ENCODE results near the gene POLR1A.

DNA sequence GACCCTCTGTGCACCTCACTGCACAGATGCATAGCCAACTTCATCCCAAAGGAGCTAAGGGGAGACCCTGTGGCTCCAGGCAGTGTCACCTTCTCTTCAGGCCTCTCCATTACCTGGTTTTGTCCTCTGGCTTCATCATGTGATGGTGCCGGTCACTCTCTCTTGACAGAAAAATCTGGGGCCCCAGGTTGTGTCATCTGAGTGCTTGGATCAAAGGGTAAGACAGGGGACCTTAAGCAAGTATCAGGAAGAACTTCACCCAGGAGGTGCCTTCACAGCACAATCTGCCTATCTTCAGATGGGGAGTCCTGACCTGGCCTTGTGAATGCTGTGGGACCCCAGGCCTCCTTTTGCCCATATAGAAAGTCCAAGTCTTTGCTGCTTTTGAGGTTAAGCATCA lies 104.4 kb downstream of the POLR1A start:
- no peak for TF ChIP-seq CTCF (IDR thresholded peaks at IDR 0.05; ENCODE audit: borderline replicate concordance, extremely low read depth, low read length, poor library complexity, severe bottlenecking)
- TF ChIP-seq EZH2 (IDR thresholded peaks at IDR 0.05; ENCODE audit: borderline replicate concordance, low read depth, low read length, severe bottlenecking) = no peak

Measured in DND-41 (cell line).